Measurements from ENCODE around the gene PCDHA4. TPM values are rescaled to one million over a fixed set of nuclear protein-coding genes. Genes with fewer than 3 reads are reported as not detected.
"Not testable (repeated sequence)": the region's sequence is repeated elsewhere in the genome, so short reads cannot be mapped to it uniquely, and the experiment has no call there.

PCDHA4 gene
- not detected for polyA plus RNA-seq (2012; ENCODE audit: missing spikeins)

GRCh38 chr5:140806834-140807775, at the start of gene PCDHA4:
Gene PCDHA4 (plus strand): TSS chr5:140807068.
- DNase-seq (ENCODE audit: insufficient read length), result no peak
- TF ChIP-seq POLR2A (IDR thresholded peaks at IDR 0.05; ENCODE audit: low read depth, low read length) (no peak), TAF1 (IDR thresholded peaks at IDR 0.05; ENCODE audit: borderline replicate concordance, low read depth, low read length) (no peak), POLR2AphosphoS5 (IDR thresholded peaks at IDR 0.05; ENCODE audit: low read depth, low read length) (no peak)
- no peak for FAIRE-seq

GRCh38 chr5:140764177-140764973, 42.5 kb upstream of the PCDHA4 start:
- DNase-seq (ENCODE audit: insufficient read length) (no peak), FAIRE-seq (no peak)

GRCh38 chr5:140767444-140767843, 39.4 kb upstream of the PCDHA4 start:
- TF ChIP-seq POLR2AphosphoS5 (IDR thresholded peaks at IDR 0.05; ENCODE audit: low read depth, low read length) (no peak), POLR2A (IDR thresholded peaks at IDR 0.05; ENCODE audit: low read depth, low read length) (no peak), TAF1 (IDR thresholded peaks at IDR 0.05; ENCODE audit: borderline replicate concordance, low read depth, low read length) (no peak)
- FAIRE-seq (no peak), DNase-seq (ENCODE audit: insufficient read length) (no peak)

More at GRCh38 chr5:140764177-140764973, 42.5 kb upstream of the PCDHA4 start:
- TF ChIP-seq POLR2A (IDR thresholded peaks at IDR 0.05; ENCODE audit: low read depth, low read length), result no peak
- no peak for TF ChIP-seq POLR2AphosphoS5 (IDR thresholded peaks at IDR 0.05; ENCODE audit: low read depth, low read length)
- TF ChIP-seq TAF1 (IDR thresholded peaks at IDR 0.05; ENCODE audit: borderline replicate concordance, low read depth, low read length), result no peak

- no peak for FAIRE-seq
- TF ChIP-seq TAF1 (IDR thresholded peaks at IDR 0.05; ENCODE audit: borderline replicate concordance, low read depth, low read length) (no peak), POLR2AphosphoS5 (IDR thresholded peaks at IDR 0.05; ENCODE audit: low read depth, low read length) (no peak), POLR2A (IDR thresholded peaks at IDR 0.05; ENCODE audit: low read depth, low read length) (no peak)
- DNase-seq (ENCODE audit: insufficient read length), result no peak
These were observed 26.4 kb upstream of the PCDHA4 start for GRCh38 chr5:140780512-140780911.

GRCh38 chr5:140785905-140786686, 20.8 kb upstream of the PCDHA4 start, which contains the start of gene PCDHA1:
Gene PCDHA1 (plus strand): TSS chr5:140786140.
- TF ChIP-seq POLR2A (IDR thresholded peaks at IDR 0.05; ENCODE audit: low read depth, low read length) (no peak), TAF1 (IDR thresholded peaks at IDR 0.05; ENCODE audit: borderline replicate concordance, low read depth, low read length) (no peak), POLR2AphosphoS5 (IDR thresholded peaks at IDR 0.05; ENCODE audit: low read depth, low read length) (no peak)
- FAIRE-seq, result no peak
- no peak for DNase-seq (ENCODE audit: insufficient read length)

- not testable (repeated sequence) for DNase-seq (ENCODE audit: insufficient read length); FAIRE-seq
These were observed 19.4 kb upstream of the PCDHA4 start for GRCh38 chr5:140787422-140787821.

GRCh38 chr5:140787849-140788504, 18.9 kb upstream of the PCDHA4 start:
- FAIRE-seq; DNase-seq (ENCODE audit: insufficient read length): not testable (repeated sequence)

- DNase-seq (ENCODE audit: insufficient read length), result no peak
- no peak for FAIRE-seq
- TF ChIP-seq TAF1 (IDR thresholded peaks at IDR 0.05; ENCODE audit: borderline replicate concordance, low read depth, low read length) (no peak), POLR2A (IDR thresholded peaks at IDR 0.05; ENCODE audit: low read depth, low read length) (no peak), POLR2AphosphoS5 (IDR thresholded peaks at IDR 0.05; ENCODE audit: low read depth, low read length) (no peak)
These were observed 15.8 kb upstream of the PCDHA4 start for GRCh38 chr5:140791089-140791488.

GRCh38 chr5:140794595-140795258, 12.1 kb upstream of the PCDHA4 start, which contains the start of gene PCDHA2:
Gene PCDHA2 (plus strand): TSS chr5:140794852.
- DNase-seq (ENCODE audit: insufficient read length) (no peak), FAIRE-seq (no peak)
- no peak for TF ChIP-seq TAF1 (IDR thresholded peaks at IDR 0.05; ENCODE audit: borderline replicate concordance, low read depth, low read length)
- TF ChIP-seq POLR2A (IDR thresholded peaks at IDR 0.05; ENCODE audit: low read depth, low read length), result no peak
- no peak for TF ChIP-seq POLR2AphosphoS5 (IDR thresholded peaks at IDR 0.05; ENCODE audit: low read depth, low read length)

- no peak for TF ChIP-seq POLR2AphosphoS5 (IDR thresholded peaks at IDR 0.05; ENCODE audit: low read depth, low read length)
- TF ChIP-seq TAF1 (IDR thresholded peaks at IDR 0.05; ENCODE audit: borderline replicate concordance, low read depth, low read length), result no peak
- no peak for TF ChIP-seq POLR2A (IDR thresholded peaks at IDR 0.05; ENCODE audit: low read depth, low read length)
- no peak for DNase-seq (ENCODE audit: insufficient read length)
- FAIRE-seq, result no peak
These were observed 11.6 kb upstream of the PCDHA4 start for GRCh38 chr5:140795259-140795641.

GRCh38 chr5:140796072-140796717, 10.7 kb upstream of the PCDHA4 start:
- FAIRE-seq; DNase-seq (ENCODE audit: insufficient read length): not testable (repeated sequence)

Measured in GM12892 (cell line).